HG02588 (cell line): ENCODE data around the gene PRKCQ.
"Not testable (repeated sequence)": the region's sequence is repeated elsewhere in the genome, so short reads cannot be mapped to it uniquely, and the experiment has no call there.

Experiments
- ATAC-seq: cut with Tn5 transposase; IDR thresholded peaks from one replicate; pipeline ENCODE4 v1.9.1; 2021; ENCODE audit warnings: mild to moderate bottlenecking, moderate library complexity; ENCODE audit not compliant: unreplicated experiment

The PRKCQ gene

DNA sequence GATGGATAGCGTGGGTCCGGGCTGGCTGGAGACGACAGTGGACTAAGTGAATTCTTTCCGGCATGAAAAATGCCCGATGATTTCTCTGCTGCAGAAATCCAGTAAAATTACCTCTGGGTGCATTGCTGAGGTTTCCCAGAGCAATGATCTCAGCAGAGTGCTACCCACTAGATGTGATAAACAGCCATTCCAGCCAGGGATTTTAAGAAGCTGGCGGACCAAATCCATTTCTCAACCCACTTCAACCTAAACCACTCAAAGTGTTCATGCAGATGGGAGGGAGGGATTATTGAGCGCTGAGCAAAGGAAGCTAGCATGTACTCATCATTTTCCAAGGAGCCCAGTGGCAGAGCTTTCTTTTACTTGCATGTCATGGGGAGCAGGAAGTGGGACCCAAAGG, 116.7 kb downstream of the PRKCQ start:
- ATAC-seq, result no peak

- no peak for ATAC-seq
Observed at GRCh38 chr10:6461961-6462360, 118.1 kb downstream of the PRKCQ start.

DNA sequence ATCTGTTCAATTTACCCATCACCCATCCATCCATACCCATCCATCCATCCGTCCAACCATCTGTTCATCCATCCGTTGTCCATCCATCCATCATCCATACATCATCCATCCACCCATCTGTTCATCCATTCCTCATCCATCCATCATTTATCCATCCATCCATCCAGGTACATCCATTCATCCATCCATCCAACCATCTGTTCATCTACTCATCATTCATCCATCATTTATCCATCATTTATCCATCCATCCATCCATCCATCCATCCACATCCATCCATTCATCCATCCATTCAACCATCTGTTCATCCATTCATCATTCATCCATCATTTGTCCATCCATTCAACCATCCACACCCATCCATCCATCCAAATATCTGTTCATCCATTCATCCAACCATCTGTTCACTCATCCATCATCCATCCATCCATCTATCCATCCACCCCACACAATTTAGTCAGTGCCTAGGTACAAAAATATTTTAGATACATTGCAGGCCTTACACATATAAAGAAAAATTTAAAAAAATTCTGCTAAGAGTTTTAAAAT, 119.1 kb downstream of the PRKCQ start:
- ATAC-seq, result no peak

- no peak for ATAC-seq
Observed at GRCh38 chr10:6458814-6459213, 121.3 kb downstream of the PRKCQ start.

DNA sequence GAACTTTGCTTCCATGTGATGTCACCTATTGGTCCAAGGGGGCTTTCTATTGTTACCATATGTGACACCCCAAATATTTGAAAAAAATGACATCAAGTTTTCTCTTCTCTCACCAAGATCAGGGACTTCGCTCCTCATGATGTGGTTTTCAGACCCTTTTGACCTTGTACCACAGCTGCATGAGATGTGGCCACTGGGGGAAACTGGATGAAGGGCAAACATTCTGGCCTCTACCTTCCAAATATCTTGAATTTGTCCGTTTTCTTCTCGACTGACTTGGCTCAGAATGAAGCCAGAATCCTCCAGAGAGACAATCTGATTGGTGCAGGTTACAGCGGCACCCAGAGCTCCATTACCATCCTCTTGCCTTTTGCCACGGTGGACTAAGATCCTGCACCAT, 122.7 kb downstream of the PRKCQ start:
- no peak for ATAC-seq

- ATAC-seq, result no peak
Observed at GRCh38 chr10:6456067-6456466, 124.0 kb downstream of the PRKCQ start.

DNA sequence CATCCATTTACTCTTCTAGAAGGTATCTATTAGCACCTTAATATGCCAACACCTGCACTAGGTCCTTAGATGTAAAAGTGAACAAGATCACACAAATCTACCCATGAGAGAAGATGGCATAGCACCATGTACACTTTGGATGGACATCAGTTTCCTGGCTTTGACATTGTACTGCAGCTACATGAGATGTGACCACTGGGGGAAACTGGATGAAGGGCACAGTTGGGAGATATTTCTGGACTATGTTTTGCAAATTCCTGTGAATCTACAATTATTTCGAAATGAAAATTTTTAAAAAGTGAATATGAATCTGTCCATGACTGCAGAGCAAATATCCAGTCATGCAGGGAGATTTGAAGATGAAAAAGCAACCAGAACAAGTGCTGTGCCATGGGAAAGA, 124.5 kb downstream of the PRKCQ start:
- no peak for ATAC-seq

DNA sequence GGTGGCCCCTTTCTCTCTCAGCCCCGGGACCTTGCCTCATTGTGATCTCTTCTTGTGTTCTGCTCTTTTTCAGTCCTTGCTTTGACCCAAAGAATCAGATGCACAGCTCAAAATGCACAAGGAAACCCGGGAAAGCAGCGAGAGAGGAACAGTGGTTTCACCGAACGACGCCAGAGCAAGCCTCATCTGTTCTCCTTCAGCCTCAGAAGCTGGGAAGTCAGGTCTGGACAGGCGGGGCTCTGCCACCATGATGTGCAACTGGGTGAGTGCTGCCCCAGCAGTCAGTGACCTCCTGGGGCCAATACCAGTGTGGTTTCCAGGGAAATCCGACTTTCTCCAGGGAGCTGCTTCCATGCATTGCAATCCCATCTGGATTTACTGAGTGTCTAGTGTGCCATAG, 133.4 kb downstream of the PRKCQ start:
- no peak for ATAC-seq

GRCh38 chr10:6445671-6446316, 134.3 kb downstream of the PRKCQ start:
- ATAC-seq, result no peak

DNA sequence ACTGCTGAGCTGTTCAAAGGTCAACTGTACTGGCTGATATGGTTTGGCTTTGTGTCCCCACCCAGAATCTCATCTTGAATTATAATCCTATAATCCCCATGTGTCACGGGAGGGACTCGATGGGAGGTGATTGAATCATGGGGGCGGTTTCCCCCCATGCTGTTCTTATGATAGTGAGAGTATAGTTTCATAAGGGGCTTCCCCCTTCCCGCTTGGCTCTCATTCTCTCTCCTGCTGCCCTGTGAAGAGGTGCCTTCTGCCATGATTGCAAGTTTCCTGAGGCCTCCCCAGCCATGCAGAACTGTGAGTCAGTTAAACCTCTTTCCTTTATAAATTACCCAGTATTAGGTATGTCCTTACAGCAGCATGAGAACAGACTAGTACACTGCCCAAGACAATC, 140.2 kb downstream of the PRKCQ start:
- not testable (repeated sequence) for ATAC-seq

DNA sequence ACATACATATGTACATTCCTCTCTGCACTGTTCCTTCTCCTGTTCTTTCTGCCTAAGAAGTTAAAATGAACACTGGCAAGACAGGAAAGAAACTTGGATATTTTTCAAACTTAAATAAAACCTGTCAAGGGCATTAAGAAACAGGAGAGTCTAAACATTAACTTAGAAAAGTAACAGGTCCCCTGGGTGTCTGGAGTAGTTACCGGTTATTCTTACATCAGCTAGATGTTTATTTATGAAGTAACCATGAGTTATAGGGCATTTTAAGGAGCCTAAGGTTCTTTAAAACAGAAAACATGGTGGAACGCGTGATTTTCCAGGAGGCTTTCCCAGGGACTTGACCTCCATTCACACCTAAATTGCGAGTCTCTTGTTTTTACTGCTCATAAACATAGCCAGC, 148.2 kb downstream of the PRKCQ start:
- no peak for ATAC-seq

DNA sequence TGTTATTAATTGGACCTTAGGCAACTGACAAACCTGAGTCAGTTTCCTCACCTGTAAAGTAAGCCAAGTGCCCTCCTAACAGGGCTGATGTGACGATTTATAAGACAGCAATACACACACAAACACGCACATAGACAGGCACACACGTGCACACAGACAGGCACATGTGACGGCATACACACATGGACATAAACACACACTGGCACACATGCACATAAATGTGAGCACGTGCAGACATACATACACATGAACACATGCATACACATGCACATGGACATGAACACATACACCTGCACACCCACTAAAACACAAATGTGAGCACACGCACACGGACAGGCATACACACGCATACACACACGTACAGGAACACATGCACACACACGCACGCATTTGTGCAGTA, 148.9 kb downstream of the PRKCQ start:
- ATAC-seq, result no peak

GRCh38 chr10:6430423-6430980, 149.6 kb downstream of the PRKCQ start:
- no peak for ATAC-seq

GRCh38 chr10:6427357-6427959, 152.6 kb downstream of the PRKCQ start:
- no peak for ATAC-seq

DNA sequence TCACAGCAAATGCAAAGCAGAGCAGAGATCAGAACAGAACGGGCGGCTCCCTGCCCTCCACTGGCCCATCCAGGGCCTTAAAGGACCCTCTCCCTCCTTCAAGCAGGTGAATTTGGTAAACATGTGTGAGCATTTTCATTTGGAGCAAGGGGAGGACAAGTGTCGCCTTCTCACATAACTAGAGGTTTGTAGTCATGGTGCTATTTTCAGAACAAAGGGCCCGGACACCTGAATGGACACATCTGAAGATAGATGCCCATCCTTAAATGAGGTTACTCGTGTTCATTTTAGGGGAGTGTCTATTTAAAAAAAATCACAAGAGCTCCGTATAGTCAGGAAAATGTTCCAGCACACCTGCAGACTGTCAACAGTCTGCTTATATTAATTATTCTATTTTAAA, 153.8 kb downstream of the PRKCQ start:
- no peak for ATAC-seq

DNA sequence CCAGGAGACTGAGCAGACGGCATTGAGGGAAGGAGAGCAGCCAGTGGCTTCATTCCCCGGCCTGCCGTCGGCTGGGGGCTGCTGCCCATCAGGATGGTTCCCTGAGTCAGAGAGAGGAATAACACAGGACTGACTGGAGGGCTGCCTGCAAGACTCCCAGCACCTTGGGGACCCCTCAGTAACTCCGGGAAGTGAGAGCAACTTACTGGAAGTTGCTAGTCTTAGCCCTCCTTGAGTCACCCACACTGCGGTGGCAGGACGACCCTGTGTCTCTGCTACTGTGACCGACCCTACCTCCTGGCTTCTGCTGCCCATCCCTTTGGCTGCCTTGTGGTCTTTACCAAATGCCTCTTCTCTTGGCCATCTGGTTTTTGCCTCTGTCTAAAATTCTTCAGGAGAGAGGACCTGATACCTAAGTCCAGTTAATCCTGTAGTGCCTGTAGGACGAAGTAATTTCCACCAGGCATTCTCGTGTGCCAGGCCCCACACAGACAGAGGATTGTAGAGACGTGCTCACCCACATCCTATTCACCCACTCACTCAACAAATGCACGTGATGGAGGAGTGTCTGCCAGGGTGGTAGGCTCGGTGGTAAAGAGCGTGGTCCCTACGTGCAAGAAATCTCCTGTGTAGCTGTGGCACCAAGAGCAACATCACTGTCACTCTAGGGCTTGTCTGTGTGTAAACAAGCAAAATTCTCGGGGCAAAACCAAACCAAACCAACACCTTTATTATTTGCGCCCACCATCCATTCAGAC, 156.5 kb downstream of the PRKCQ start:
- ATAC-seq, result no peak

DNA sequence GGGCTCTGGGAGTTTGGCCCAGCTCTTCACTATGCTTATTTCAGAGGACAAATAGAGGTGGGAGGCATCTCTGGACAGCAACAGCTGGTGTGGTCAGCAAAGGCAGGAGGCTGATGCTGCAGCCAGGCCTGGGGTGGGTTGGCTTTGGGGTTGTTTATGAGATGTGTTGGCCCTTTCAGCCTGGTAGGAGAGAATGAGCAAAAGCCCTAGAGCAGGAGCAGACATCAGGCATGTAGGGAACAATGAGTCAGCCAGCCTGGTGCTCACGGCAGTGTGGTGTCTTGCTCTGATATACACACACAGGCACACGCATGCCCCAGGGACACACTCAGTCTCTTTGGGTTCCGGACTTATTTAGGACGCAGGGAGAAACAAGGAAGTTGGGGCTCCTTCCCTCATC, 157.1 kb downstream of the PRKCQ start:
- ATAC-seq, result no peak

GRCh38 chr10:6418613-6419216, 161.4 kb downstream of the PRKCQ start:
- ATAC-seq, result no peak

GRCh38 chr10:6418167-6418566, 161.9 kb downstream of the PRKCQ start:
- ATAC-seq, result no peak

- no peak for ATAC-seq
Observed at GRCh38 chr10:6416892-6417512, 163.1 kb downstream of the PRKCQ start.

DNA sequence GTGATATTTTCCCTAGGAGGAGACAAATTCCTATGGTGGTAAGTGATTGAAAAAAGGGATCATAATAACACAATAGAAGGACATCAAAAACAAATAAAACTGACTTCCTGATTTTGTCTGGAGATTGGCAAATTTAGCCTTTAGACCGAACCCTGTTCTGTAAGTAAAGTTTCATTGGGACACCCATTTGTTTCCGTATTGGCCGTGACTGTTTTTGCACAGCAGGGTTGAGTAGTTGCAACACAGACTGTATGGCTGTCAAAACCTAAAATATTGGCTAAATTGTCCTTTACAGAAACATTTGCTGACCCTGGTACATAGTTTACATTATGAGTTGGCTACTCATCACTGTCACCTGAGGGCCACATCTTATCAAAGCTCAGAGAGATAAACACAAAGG, 168.6 kb downstream of the PRKCQ start:
- ATAC-seq, result no peak
